Skin of body (tissue), 2 donors: ENCODE measurements around the gene MARCHF9. TPM values are rescaled to one million over a fixed set of nuclear protein-coding genes. Genes with fewer than 3 reads are reported as not detected.
A peak's percentile ranks its signal among the peaks of the same experiment; 100 is the strongest.

Source experiments
- DNase-seq: peaks from one replicate; lab custom pipeline; 2025; lab: John Stamatoyannopoulos, UW
- total RNA-seq: library from RNA; depleted of rRNA; stranded (reverse); fragments of >200 nt; gene quantifications from one replicate; pipeline ENCODE4 v1.2.3, GENCODE V29; 2014

MARCHF9 gene
- total RNA-seq, 1 donor from 2014 or later = 5.9 TPM

DNA sequence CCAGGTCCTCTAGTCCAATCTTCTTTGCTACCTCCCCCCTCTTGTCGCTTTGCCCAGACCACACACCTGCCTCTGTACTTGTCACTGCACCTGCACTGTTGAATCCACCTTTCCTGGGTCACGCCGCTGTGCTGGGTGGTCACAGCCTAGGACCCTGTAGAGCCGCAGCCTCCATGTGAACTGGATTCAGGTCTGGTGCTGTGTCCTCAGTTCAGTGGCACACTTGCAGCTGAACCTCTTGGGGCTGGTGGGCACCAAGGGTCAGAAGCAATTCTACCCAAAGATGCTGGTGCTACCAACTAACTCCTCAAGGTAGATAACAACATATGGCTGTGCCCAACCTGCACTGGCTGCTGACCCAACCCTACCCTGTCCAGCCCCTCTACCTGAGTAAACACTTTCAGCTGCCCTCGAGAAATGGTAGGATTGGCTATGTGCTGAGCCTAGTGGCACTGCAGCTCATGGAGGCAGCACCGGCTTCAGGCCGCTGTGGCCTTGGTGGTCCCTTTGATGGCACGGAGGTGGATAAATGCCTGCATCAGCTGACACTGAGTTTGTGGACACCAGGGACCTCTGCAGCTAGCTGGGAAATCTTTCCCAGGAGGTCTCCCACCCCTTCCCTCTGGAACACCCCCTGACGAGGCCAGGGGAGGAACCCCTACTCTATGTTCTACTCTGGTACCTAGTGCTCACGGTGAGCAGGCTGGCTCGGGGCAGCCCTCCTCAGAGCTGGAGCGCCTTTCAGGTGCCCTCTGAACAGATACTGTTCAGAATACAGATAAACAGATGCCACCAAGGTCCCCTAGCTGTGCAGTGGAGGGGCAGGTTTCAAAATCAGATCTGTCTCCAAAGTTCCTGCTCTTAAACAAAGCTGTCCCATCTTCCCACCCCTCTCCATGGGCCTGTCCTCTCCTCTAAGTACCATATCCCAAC, 30.6 kb upstream of the MARCHF9 start:
- DNase-seq = no peak

DNA sequence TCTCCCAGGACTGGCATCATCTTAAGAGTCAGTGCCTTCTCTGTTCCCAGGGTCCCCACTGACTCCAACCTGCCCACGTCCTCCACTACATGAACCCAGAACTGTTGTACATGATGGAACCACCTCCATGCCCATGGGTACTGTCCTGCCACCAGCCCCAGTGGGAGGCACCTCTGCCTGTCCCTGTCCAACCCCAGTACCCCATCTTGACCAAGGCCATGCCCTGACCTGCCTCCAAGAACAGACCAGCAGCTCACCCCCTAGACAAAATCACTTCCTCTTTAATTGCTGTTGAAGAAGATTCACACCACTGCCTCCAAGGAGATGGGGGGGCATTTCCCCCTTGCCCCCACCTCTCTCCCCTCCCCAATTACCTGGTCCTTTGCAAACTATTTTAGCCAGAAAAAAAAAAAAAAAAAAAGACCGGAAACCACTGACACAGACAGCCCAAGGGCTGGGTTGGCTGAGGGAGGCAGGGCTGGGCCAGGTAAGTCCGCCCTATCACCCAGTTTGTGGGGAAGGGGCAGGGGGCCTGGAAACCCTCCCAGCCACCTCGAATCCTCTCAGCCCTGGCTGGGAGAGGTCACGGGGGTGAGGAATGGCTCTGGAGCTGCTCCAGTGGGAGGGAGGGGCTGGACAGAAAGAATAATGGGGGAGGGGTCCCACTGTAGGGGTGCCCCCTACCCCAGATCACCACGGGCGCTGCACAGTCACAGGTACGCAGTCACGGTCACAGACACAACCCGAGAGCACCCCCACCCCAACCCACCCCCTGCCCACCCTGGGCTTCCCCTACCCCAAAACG, 29.8 kb upstream of the MARCHF9 start:
- DNase-seq = no peak

GRCh38 chr12:57725851-57726150, 29.1 kb upstream of the MARCHF9 start:
- DNase-seq = no peak

- peak; percentile 57 for DNase-seq
Observed at GRCh38 chr12:57726151-57726883, 28.6 kb upstream of the MARCHF9 start.

DNA sequence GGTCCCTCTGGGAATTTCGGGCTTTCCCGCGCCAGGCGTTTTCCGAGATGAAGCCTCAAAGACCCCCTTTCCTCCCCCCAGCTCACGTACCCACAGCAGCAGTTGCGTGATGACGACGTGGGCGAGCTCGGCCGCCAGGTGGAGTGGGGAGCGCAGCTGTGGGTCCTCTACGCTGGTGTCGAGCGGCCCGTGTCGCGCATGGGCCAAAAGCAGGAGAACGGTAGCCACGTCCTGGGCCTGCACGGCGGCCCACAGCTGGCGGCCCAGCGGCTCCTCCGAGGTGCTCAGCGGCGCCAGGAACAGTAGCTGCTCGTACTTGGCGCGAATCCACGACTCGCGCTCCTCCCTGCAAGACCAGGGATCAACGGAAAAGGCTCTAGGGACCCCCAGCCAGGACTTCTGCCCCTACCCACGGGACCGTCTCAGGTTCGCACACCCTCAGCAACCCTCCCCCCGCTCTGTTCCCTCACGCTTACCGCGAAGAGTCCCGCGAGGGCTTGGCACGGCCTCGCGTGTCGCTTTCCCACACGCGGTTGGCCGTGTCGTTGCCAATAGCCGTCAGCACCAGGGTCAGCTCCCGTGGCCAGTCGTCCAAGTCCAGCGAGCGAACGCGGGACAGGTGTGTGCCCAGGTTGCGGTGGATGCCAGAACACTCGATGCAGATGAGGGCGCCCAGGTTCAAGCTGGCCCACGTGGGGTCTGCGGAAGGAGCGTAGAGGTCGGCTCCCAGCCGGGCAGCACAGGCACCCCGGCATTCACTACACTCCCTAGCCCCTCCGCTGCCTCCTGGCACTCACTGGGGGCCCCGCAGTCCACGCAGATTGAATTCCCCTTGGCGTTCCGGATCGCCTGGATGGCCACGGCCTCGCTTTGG, 27.8 kb upstream of the MARCHF9 start:
- peak; percentile 52 for DNase-seq

GRCh38 chr12:57727758-57728395, 27.0 kb upstream of the MARCHF9 start:
- DNase-seq = no peak

- DNase-seq = no peak
Observed at GRCh38 chr12:57729321-57729844, 25.5 kb upstream of the MARCHF9 start.

DNA sequence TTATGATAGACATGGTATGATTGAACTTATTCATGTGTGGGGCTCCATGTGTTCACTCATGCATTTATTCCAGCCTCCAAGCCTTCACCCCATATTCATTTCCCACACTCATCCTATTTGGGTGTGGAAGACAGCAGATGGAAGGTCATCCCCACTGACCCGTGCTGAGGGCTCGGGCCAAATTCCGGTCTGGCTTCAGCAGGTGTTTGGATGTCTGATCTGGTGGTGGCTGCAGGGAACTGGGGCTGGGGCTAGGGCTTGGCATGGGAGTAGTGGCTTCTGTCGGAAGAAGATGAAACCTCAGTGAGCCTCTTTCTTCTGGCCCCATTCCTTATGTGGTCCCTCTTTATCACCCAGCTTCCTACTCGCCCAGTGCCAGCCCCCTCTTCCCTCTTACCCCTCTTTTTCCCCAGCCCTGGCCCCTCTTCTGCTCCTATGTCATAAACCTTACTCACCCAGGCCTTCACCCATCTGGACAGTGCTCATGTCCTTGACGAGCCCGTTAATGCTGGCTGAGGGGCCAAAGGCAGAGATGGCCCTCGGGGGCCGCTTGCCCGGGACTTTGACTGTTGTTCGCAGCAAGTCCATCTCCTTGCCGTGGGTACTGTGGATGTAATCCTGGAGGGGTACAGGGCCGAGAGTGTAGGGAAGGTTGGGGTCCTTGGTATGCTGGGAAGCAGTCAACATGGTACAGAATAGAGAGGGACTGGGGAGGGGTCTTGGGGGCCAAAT, 24.4 kb upstream of the MARCHF9 start:
- no peak for DNase-seq

GRCh38 chr12:57731411-57732080, 23.4 kb upstream of the MARCHF9 start:
- no peak for DNase-seq

DNA sequence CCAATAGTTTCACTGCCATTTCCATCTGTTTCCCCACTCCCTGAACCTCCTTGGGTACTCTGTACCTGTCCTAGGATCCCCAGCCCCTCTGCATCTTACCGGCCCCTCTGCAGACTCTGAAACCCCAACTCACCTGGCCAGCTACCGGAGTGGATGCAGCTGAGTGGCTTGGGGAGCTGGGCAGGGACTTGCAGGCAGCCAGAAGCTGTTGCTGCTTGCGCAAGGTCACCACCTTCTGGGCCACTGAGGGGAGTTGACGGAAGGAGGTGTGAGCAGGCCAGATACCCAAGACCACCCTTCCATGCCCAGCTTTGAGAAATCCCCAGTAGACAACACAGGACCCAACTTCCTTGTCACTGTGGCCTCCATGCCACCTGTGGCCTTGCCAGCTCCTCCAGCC, 22.6 kb upstream of the MARCHF9 start:
- DNase-seq = no peak

GRCh38 chr12:57732726-57733593, 21.9 kb upstream of the MARCHF9 start:
- DNase-seq = no peak

DNA sequence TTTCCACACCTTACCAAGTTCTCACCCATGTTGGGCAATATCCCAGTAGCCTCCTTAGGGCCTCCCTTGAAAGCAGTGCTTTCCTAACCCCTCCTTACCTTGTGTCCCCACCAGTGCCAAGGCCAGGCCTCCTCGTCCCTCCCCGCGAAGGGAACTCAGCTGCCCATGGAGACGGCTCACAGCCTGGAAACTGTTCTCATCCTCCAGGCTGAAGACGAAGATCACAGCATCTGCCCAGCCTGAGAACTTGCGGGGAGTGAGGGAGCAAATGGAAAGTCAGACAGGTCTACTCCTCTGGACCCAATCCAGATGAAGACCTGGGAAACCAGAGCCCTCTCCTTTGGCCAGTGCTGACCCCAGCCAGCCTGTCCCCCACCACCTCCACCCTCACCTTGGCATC, 21.0 kb upstream of the MARCHF9 start:
- no peak for DNase-seq

- no peak for DNase-seq
Observed at GRCh38 chr12:57734591-57734990, 20.3 kb upstream of the MARCHF9 start.

DNA sequence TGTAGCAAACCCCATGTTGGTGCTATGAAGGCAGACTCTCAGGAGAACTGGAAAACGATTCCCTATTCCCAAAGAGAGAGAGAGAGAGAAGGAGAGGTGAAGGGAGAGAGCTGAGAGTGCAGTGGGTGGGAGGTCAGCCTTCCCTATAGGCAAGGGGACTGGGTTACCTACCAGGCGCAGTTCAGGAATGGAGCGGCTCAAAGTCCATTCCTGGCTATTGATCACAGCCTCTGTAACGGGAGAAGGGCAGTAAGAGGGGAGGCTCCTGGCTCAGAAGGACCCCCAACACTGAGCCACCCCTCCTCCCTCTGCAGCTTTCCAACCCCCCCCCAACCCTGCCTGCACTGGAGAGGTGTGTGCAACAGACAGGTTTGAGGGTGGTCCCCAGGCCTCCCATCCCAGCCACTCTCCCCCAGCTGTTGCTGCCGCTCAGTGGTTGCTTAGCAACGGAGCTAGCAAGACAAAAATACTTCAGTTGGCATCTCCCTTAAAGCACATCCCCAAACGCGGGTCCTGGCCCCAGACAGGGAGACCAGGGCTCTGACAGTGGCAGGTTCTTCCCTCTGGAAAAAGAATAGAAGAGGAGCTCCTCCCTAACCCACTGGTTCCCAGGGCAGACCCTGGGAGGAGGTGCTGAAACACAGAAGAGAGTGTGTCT, 19.6 kb upstream of the MARCHF9 start:
- peak; percentile 37 for DNase-seq

- DNase-seq = no peak
Observed at GRCh38 chr12:57735952-57736740, 18.8 kb upstream of the MARCHF9 start.

DNA sequence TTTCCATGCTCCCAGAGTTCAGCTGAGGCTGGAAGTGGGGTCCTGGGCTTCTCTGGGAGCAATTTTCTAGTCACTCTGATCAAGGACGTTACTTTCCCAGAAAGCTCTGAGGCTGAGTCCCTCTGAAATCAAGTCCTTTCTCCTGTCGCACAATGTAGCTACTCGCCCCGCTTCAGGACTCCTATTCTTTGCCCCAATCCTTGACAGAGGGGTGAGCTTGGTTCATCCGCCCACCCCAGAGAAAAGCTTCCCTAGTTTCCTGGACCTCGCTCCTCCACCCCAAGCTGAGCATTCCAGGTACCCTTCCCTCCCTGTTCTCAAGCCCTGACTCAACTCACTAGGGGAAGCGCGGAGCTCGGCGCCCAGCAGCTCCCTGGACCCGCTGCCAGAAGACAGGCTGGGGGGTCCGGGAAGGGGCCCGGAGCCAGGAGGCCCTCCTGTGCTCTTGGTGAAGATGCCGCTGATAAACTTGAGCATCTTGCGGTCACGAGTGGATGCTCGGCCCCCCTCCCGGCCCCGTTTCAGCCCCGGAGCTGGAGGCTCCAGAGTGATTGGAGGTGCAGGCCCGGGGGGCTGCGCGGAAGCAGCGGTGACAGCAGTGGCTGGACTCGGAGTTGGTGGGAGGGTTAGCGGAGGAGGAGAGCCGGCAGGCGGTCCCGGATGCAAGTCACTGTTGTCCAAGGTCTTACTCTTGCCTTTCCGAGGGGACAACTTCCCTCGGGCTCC, 18.0 kb upstream of the MARCHF9 start:
- DNase-seq = no peak
